Bronchial epithelial cell (primary cell): ENCODE results near the gene THSD4. TPM values are rescaled to one million over a fixed set of nuclear protein-coding genes. Genes with fewer than 3 reads are reported as not detected.
A peak's percentile ranks its signal among the peaks of the same experiment; 100 is the strongest.
"Not testable (repeated sequence)": the region's sequence is repeated elsewhere in the genome, so short reads cannot be mapped to it uniquely, and the experiment has no call there.

Experiments used
- DNase-seq: peaks from one replicate; pipeline ENCODE4 v3.0.0-alpha.2; 2010; ENCODE audit warnings: low read depth
- FAIRE-seq: peaks from 2 replicates; lab custom pipeline; 2011; peaks lifted over from hg19 to GRCh38; lab: Jason Lieb, UNC
- H3K27me3 ChIP-seq: 2 replicates; pipeline ENCODE4 v1.5.1; 2011; ENCODE audit warnings: low read length; ENCODE audit not compliant: control insufficient read depth, insufficient read depth
- H3K36me3 ChIP-seq: 2 replicates; pipeline ENCODE4 v1.5.1; 2011; ENCODE audit warnings: low read length; ENCODE audit not compliant: control insufficient read depth, insufficient read depth
- H3K4me3 ChIP-seq: 2 replicates; pipeline ENCODE4 v1.5.1; 2011; ENCODE audit warnings: mild to moderate bottlenecking, low read depth, low read length, control low read depth
- total RNA-seq: library from RNA; depleted of rRNA; stranded (reverse); fragments of >200 nt; gene quantifications from 2 replicates; pipeline ENCODE4 v1.2.1, GENCODE V29; 2014
- TF ChIP-seq, protein P1 (sequence below): IDR thresholded peaks from 2 replicates; pipeline ENCODE4 v1.5.1; 2011; ENCODE audit warnings: mild to moderate bottlenecking, moderate library complexity, low read length, control low read depth, inconsistent platforms; ENCODE audit not compliant: insufficient read depth, severe bottlenecking

The THSD4 gene
- total RNA-seq, 1 donor from 2014 or later = 14.5 TPM

DNA sequence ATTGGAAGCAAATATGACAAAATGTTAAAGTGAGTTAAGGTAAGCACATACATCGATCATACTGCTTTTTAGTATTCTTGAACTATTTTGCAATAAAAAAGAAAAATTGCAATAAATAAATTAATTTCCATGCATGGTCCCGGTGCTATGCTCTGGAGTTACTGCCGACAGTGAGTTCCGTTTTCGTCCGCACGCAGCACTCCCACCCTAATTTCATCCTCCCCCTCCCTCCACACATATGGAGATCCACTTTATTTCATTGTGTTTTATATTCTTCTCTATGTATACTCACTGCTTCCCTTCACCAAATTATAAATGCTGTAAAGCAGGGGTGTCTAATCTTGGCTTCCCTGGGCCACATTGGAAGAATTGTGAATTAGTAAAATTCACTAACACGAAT is 247.3 kb downstream of the THSD4 start:
- Histone ChIP-seq H3K27me3 (no peaks in the 10 kb centered on the region), H3K36me3 (no peaks in the 10 kb centered on the region), H3K4me3 (no peak overlapping the region)
- FAIRE-seq = no peak
- TF ChIP-seq, protein P1, sequence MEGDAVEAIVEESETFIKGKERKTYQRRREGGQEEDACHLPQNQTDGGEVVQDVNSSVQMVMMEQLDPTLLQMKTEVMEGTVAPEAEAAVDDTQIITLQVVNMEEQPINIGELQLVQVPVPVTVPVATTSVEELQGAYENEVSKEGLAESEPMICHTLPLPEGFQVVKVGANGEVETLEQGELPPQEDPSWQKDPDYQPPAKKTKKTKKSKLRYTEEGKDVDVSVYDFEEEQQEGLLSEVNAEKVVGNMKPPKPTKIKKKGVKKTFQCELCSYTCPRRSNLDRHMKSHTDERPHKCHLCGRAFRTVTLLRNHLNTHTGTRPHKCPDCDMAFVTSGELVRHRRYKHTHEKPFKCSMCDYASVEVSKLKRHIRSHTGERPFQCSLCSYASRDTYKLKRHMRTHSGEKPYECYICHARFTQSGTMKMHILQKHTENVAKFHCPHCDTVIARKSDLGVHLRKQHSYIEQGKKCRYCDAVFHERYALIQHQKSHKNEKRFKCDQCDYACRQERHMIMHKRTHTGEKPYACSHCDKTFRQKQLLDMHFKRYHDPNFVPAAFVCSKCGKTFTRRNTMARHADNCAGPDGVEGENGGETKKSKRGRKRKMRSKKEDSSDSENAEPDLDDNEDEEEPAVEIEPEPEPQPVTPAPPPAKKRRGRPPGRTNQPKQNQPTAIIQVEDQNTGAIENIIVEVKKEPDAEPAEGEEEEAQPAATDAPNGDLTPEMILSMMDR = no peak
- DNase-seq = no peak

DNA sequence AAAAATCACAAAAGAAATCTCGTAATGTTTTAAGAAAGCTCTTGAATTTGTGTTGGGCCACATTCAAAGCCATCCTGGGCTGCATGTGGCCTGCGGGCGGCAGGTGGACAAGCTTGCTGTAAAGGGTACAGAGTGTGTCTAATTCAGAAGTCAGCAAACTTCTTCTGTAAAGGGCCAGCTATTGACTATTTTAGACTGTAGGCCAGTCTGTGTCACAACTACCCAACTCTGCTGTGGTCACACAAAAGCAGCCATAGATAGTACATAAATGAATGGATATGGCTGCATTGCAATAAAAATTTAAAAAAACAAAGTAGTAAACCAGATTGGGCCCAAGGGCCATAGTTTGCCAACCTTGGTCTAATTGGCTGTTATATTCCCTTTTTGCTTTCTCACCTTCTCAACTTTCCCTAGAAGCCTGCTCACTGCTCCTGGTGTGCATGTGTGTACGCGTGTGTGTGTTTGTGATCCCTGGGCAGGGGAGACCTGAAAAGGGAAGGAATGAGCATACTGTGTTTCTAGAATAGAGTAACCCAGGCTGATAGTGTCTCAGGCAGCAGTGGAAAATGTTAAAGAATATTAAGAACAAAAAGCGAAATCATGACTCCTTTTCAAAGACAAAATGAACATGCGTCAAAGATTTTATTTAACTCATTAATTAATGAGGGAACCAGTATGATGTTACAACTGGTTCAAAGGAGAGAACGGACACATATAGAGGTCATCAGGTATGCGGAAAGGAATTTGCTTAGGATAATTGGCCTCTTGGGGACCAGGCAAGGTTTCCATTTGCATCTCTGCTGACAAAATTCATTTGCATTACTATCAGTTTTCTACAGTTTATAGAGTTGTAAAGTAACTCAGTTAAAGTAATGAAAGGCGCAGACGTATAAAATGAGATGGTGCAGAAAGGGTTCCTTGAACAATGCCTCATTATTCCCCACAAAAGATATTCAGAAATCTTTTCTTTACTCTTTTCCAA is 248.0 kb downstream of the THSD4 start:
- TF ChIP-seq, protein P1 = no peak
- DNase-seq = no peak
- FAIRE-seq = no peak
- H3K4me3 ChIP-seq = no peak overlapping the region
- H3K27me3 ChIP-seq = no peaks in the 10 kb centered on the region
- no peaks in the 10 kb centered on the region for H3K36me3 ChIP-seq

DNA sequence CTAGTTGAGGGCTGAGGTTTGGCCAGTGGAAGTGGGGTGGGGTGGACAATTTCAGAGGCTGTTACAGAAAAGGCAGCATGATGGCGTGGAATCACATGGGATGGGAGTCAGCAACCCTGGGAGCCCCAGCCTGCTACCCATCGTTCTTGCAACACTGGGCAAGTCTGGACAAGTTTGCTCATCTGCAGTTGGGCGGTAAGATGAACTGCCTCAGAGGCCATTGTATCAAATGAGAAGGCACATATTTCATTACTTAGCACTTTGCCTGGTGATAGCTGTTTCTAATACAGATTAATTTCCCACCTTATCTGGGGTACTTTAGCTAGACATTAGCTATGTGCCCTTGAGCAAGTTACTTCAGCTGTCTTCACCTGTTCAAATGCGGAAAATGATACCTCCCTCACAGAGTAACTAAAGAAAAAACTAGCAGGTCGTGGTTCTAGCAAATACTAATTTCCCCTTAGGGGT is 248.9 kb downstream of the THSD4 start:
- H3K4me3 ChIP-seq = no peak overlapping the region
- DNase-seq (peak; percentile 94), FAIRE-seq (no peak)
- TF ChIP-seq, protein P1 = no peak
- no peaks in the 10 kb centered on the region for H3K27me3 ChIP-seq
- no peaks in the 10 kb centered on the region for H3K36me3 ChIP-seq

DNA sequence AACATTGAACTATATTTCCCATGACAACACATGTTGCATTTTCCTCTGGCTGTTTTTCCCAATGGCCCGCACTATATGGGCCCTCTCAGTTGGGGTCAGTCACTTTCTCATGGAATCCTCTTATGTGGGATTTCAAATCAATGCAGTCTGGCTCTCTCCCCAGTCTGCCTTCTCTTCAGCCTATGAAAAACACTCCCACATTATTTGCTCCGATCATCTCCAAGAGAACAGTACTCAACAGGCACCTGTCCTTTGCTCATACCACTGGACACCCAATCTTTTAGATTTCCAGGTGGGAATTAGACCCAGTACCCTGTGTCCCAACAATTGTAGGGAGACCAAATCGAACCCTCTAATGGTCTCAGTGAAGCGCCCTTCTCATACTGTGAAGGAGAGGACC is 251.3 kb downstream of the THSD4 start:
- FAIRE-seq (no peak), DNase-seq (no peak)
- Histone ChIP-seq H3K4me3 (no peak overlapping the region), H3K27me3 (no peaks in the 10 kb centered on the region), H3K36me3 (no peaks in the 10 kb centered on the region)
- TF ChIP-seq, protein P1 = no peak

DNA sequence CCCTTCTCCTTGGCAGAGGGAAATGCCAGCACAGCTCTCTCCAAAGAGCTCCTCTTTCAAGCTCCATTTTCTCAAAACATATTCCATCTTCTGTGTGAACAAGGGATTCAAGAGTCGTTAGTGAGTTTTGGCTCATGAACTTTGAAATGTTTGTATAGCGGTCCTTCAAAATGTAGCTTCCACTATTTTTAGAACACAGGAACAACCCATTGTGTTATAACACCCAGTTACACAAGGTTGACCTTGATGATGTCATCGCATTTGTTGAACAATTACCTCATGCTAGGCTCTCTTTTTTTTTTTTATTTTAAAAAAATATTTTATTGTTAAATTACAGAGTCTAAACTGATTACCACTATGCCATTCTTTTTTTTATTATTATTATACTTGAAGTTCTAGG is 251.7 kb downstream of the THSD4 start:
- Histone ChIP-seq H3K36me3 (no peaks in the 10 kb centered on the region), H3K27me3 (no peaks in the 10 kb centered on the region), H3K4me3 (no peak overlapping the region)
- FAIRE-seq (no peak), DNase-seq (no peak)
- TF ChIP-seq, protein P1 = no peak

DNA sequence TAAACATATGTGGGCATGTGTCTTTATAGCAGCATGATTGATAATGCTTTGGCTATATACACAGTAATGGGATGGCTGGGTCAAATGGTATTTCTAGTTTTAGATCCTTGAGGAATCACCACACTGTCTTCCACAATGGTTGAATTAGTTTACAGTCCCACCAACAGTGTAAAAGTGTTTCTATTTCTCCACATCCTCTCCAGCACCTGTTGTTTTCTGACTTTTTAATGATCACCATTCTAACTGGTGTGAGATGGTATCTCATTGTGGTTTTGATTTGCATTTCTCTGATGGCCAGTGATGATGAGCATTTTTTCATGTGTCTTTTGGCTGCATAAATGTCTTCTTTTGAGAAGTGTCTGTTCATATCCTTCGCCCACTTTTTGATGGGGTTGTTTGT is 252.5 kb downstream of the THSD4 start:
- FAIRE-seq, DNase-seq, H3K36me3 ChIP-seq, H3K4me3 ChIP-seq, H3K27me3 ChIP-seq: not testable (repeated sequence)

DNA sequence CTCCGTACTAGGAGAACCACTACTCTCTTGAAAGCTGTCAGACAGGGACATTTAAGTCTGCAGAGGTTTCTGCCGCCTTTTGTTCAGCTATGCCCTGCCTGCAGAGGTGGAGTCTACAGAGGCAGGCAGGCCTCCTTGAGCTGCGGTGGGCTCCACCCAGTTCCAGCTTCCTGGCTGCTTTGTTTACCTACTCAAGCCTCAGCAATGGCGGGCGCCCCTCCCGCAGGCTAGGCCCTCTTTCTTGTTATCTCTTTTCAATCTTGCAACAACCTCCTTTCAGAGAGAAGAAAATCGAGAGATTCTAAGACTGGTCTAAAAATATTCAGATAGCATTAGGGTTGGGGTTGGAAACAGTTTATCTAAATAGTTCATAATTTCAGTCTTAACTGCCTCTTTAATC is 257.5 kb downstream of the THSD4 start:
- H3K4me3 ChIP-seq, H3K27me3 ChIP-seq, H3K36me3 ChIP-seq, FAIRE-seq: not testable (repeated sequence)
- peak; percentile 24 for DNase-seq
